ENCODE results near the gene PPIL3.

The PPIL3 gene

GRCh38 chr2:200834701-200835100 lies 54.2 kb downstream of the PPIL3 start:
- no peaks in the 10 kb centered on the region for H3K36me3 ChIP-seq (ENCODE audit: control insufficient read depth, insufficient read depth, low read length)

GRCh38 chr2:200829258-200829655 lies 59.6 kb downstream of the PPIL3 start:
- H3K4me3 ChIP-seq (ENCODE audit: low read depth, low read length): no peak overlapping the region
- H3K36me3 ChIP-seq (ENCODE audit: control insufficient read depth, insufficient read depth, low read length): peaks cover 8% of the 10 kb centered on the region
- no peak overlapping the region for H3K27ac ChIP-seq (ENCODE audit: low read depth, low read length)

More at GRCh38 chr2:200834701-200835100, 54.2 kb downstream of the PPIL3 start:
- no peak overlapping the region for H3K4me3 ChIP-seq (ENCODE audit: low read depth, low read length)
- H3K4me1 ChIP-seq (ENCODE audit: control insufficient read depth, insufficient read depth, low read length): peaks cover 4% of the 10 kb centered on the region; the same call in 1 of the 2 replicates
- peaks cover 16% of the 10 kb centered on the region for H3K9me3 ChIP-seq (ENCODE audit: control insufficient read depth, insufficient read depth, low read depth, low read length)
- H3K27me3 ChIP-seq (ENCODE audit: control insufficient read depth, insufficient read depth, low read length): no peaks in the 10 kb centered on the region
- no peak overlapping the region for H3K27ac ChIP-seq (ENCODE audit: low read depth, low read length)
- no peak overlapping the region for H3K9ac ChIP-seq (ENCODE audit: low read length)

GRCh38 chr2:200828572-200829257 lies 60.2 kb downstream of the PPIL3 start:
- no peaks in the 10 kb centered on the region for H3K4me1 ChIP-seq (ENCODE audit: control insufficient read depth, insufficient read depth, low read length)
- no peak overlapping the region for H3K27ac ChIP-seq (ENCODE audit: low read depth, low read length)
- H3K9ac ChIP-seq (ENCODE audit: low read length): no peak overlapping the region
- no peak overlapping the region for H3K4me3 ChIP-seq (ENCODE audit: low read depth, low read length)
- H3K27me3 ChIP-seq (ENCODE audit: control insufficient read depth, insufficient read depth, low read length): no peaks in the 10 kb centered on the region
- no peaks in the 10 kb centered on the region for H3K9me3 ChIP-seq (ENCODE audit: control insufficient read depth, insufficient read depth, low read depth, low read length)
- peaks cover 14% of the 10 kb centered on the region for H3K36me3 ChIP-seq (ENCODE audit: control insufficient read depth, insufficient read depth, low read length)

More at GRCh38 chr2:200829258-200829655, 59.6 kb downstream of the PPIL3 start:
- Histone ChIP-seq H3K4me1 (ENCODE audit: control insufficient read depth, insufficient read depth, low read length) (no peaks in the 10 kb centered on the region), H3K9ac (ENCODE audit: low read length) (no peak overlapping the region), H3K27me3 (ENCODE audit: control insufficient read depth, insufficient read depth, low read length) (no peaks in the 10 kb centered on the region), H3K9me3 (ENCODE audit: control insufficient read depth, insufficient read depth, low read depth, low read length) (no peaks in the 10 kb centered on the region)

- Histone ChIP-seq H3K4me3 (ENCODE audit: low read depth, low read length) (no peak overlapping the region), H3K27ac (ENCODE audit: low read depth, low read length) (no peak overlapping the region), H3K4me1 (ENCODE audit: control insufficient read depth, insufficient read depth, low read length) (no peaks in the 10 kb centered on the region), H3K27me3 (ENCODE audit: control insufficient read depth, insufficient read depth, low read length) (no peaks in the 10 kb centered on the region), H3K36me3 (ENCODE audit: control insufficient read depth, insufficient read depth, low read length) (peaks cover 15% of the 10 kb centered on the region), H3K9ac (ENCODE audit: low read length) (no peak overlapping the region), H3K9me3 (ENCODE audit: control insufficient read depth, insufficient read depth, low read depth, low read length) (no peaks in the 10 kb centered on the region)
These were observed 60.8 kb downstream of the PPIL3 start for GRCh38 chr2:200828104-200828503.

DNA sequence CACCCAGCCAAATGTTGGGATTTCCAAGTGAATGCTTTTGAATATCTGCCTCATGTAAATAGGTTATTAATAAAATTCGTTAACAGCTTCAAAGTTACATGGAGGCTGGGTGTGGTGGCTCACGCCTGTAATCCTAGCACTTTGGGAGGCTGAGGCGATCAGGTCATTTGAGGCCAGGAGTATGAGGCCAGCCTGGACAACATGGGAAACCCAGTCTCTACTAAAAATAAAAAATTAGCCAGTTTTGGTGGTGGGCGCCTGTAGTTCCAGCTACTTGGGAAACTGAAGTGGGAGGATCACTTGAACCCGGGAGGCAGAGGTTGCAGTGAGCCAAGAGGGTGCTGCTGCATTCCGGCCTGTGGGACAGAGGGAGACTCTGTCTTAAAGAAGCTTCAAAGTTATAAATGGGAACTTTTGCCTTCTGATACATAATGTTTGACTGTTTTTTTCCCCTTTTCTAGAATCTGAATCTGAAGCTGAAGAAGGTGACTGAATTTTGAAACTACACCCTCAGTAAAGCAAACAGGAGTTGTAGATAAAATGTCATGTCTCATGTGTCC lies 67.1 kb downstream of the PPIL3 start:
- peaks cover 67% of the 10 kb centered on the region for H3K36me3 ChIP-seq (ENCODE audit: control insufficient read depth, insufficient read depth, low read length)
- H3K27me3 ChIP-seq (ENCODE audit: control insufficient read depth, insufficient read depth, low read length): no peaks in the 10 kb centered on the region
- H3K9ac ChIP-seq (ENCODE audit: low read length): no peak overlapping the region
- no peaks in the 10 kb centered on the region for H3K9me3 ChIP-seq (ENCODE audit: control insufficient read depth, insufficient read depth, low read depth, low read length)
- H3K4me1 ChIP-seq (ENCODE audit: control insufficient read depth, insufficient read depth, low read length): no peaks in the 10 kb centered on the region
- no peak overlapping the region for H3K4me3 ChIP-seq (ENCODE audit: low read depth, low read length)
- H3K27ac ChIP-seq (ENCODE audit: low read depth, low read length): no peak overlapping the region

All from HUES6 (cell line).